Calu3 (cell line): ENCODE results near the gene NR5A1. TPM values are rescaled to one million over a fixed set of nuclear protein-coding genes. Genes with fewer than 3 reads are reported as not detected.

ENCODE experiments used
- BruUV-seq: library from RNA; stranded (reverse); fragments of 400-500 nt; replicated peaks from 2 replicates; lab custom pipeline; 2021; lab: Mats Ljungman, UMichigan
- CTCF ChIA-PET: fragments of 300-600 bp; sonication (Branson Sonifier 250); formaldehyde crosslinking; loops from one replicate; lab custom pipeline; 2022; ENCODE audit warnings: antibody characterized with exemption; lab: Charles Lee
- DNase-seq: peaks from one replicate; pipeline ENCODE4 v3.0.0; 2022
- H3K27ac Mint-ChIP-seq: one replicate; pipeline ENCODE4 v1.8.0; 2022; ENCODE audit warnings: mixed read lengths; ENCODE audit not compliant: unreplicated experiment
- H3K27me3 Mint-ChIP-seq: one replicate; pipeline ENCODE4 v1.8.0; 2022; ENCODE audit warnings: mixed read lengths; ENCODE audit not compliant: unreplicated experiment
- H3K36me3 Mint-ChIP-seq: one replicate; pipeline ENCODE4 v1.8.0; 2022; ENCODE audit warnings: mild to moderate bottlenecking, moderate library complexity, mixed read lengths; ENCODE audit not compliant: insufficient read depth, unreplicated experiment
- H3K4me1 Mint-ChIP-seq: one replicate; pipeline ENCODE4 v1.8.0; 2022; ENCODE audit warnings: mild to moderate bottlenecking, low read depth, mixed read lengths; ENCODE audit not compliant: unreplicated experiment
- H3K4me3 Mint-ChIP-seq: one replicate; pipeline ENCODE4 v1.8.0; 2022; ENCODE audit warnings: mild to moderate bottlenecking, low read depth, moderate library complexity, mixed read lengths; ENCODE audit not compliant: unreplicated experiment
- H3K9me3 Mint-ChIP-seq: one replicate; pipeline ENCODE4 v1.8.0; 2022; ENCODE audit warnings: low read depth, mixed read lengths; ENCODE audit not compliant: unreplicated experiment
- intact Hi-C: fragments of 100-400 bp; cut with micrococcal nuclease; formaldehyde crosslinking; loops from one replicate; pipeline ENCODE4 v1.10.0; 2022; ENCODE audit not compliant: unreplicated experiment
- total RNA-seq: library from RNA; stranded (reverse); gene quantifications from 2 replicates; pipeline ENCODE4 v1.2.3, GENCODE V29; 2022
- TF ChIP-seq, protein P1 (sequence below): fragments of 200-600 bp; IDR thresholded peaks from one replicate; pipeline ENCODE4 v1.8.0; 2022; ENCODE audit warnings: antibody characterized with exemption; ENCODE audit not compliant: unreplicated experiment

NR5A1 gene
- total RNA-seq, 1 experiment from 2014 or later = not detected

DNA sequence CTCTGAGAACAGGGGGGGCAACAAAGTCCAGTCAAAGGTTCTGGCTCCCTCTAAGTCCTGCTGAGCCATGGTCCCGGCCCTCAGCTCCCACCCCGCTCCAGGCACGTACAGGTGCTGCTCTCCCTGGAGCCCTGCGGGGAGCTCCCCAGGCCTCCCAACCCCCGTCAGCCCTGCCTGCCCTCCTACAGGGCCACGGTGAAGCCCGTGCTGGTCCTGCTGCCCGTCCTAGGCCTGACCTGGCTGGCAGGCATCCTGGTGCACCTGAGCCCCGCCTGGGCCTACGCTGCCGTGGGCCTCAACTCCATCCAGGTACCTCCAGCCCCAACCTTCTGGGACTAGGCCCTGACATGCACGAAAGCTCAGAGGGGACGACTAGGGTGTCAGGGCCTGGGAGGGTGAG, 36.9 kb downstream of the NR5A1 start:
- no peaks in the 10 kb centered on the region for H3K36me3 Mint-ChIP-seq
- intact Hi-C loops = no loop called here
- no peak for DNase-seq
- no peaks in the 10 kb centered on the region for H3K4me1 Mint-ChIP-seq
- H3K27me3 Mint-ChIP-seq = peaks cover 55% of the 10 kb centered on the region
- BruUV-seq = no TSS peak
- H3K27ac Mint-ChIP-seq = no peak overlapping the region
- TF ChIP-seq, protein P1, sequence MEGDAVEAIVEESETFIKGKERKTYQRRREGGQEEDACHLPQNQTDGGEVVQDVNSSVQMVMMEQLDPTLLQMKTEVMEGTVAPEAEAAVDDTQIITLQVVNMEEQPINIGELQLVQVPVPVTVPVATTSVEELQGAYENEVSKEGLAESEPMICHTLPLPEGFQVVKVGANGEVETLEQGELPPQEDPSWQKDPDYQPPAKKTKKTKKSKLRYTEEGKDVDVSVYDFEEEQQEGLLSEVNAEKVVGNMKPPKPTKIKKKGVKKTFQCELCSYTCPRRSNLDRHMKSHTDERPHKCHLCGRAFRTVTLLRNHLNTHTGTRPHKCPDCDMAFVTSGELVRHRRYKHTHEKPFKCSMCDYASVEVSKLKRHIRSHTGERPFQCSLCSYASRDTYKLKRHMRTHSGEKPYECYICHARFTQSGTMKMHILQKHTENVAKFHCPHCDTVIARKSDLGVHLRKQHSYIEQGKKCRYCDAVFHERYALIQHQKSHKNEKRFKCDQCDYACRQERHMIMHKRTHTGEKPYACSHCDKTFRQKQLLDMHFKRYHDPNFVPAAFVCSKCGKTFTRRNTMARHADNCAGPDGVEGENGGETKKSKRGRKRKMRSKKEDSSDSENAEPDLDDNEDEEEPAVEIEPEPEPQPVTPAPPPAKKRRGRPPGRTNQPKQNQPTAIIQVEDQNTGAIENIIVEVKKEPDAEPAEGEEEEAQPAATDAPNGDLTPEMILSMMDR = no peak
- no peak overlapping the region for H3K4me3 Mint-ChIP-seq
- CTCF ChIA-PET = no interaction called here
- no peaks in the 10 kb centered on the region for H3K9me3 Mint-ChIP-seq

DNA sequence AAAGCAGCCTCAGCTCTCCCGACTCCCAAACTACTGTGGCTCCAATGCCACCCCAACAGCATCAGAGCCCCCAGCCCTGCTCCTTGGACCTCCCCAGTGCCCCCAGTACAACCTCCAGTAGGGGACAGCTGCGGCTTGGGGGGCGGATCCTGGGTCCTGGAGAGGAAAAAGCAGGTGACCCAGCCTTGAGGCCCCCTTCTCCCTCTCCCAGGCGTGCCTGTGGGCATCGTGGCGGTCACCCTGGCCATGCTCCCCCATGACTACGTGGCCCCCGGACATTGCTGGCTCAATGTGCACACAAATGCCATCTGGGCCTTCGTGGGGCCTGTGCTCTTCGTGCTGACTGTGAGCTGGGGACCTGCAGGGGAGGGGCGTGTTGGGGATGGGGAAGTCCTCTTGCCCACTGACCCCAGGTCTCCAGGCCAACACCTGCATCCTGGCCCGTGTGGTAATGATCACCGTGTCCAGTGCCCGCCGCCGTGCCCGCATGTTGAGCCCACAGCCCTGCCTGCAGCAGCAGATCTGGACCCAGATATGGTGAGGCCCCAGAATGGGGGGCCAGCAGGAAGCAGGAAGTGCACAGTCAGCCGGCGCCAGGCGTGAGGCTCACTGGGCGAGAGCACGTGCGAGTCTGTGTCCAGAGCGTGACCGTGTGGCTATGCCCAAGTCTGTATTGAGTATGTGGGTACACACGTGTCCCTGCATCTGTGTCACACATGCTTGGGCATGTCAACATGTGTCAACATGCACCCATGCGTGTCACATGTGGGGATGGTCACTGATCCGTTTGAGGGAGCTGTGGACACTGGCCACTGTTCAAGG, 38.0 kb downstream of the NR5A1 start:
- H3K4me1 Mint-ChIP-seq = no peaks in the 10 kb centered on the region
- CTCF ChIA-PET = no interaction called here

DNA sequence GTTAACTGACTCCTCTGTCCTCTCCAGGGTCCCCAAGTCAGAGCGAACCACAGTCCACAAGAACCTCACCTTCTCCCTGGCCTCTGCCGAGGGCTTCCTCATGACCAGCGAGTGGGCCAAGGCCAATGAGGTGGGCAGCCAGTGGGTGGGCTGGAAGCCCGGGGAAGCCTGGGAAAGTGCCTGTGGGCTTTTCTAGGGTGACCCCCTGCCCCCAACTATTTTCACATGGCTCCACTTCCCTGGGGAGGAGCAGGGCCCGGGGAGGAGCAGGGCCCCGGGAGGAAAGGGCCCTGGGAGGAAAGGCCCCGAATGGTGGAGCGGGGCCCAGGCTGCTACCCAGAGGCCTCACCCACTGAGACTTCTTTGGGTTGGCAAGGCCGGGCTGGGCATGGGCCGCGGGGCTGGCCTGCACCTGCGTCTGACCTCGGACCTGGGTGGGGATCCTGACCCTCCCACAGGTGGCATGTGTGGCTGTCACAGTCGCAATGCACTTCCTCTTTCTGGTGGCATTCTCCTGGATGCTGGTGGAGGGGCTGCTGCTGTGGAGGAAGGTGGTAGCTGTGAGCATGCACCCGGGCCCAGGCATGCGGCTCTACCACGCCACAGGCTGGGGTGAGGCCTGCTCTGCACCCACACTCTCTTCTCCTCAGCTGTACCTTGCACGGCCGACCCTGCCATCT, 39.0 kb downstream of the NR5A1 start:
- Mint-ChIP-seq H3K27ac (no peak overlapping the region), H3K4me1 (no peaks in the 10 kb centered on the region), H3K9me3 (no peaks in the 10 kb centered on the region), H3K27me3 (peaks cover 54% of the 10 kb centered on the region), H3K4me3 (no peak overlapping the region), H3K36me3 (no peaks in the 10 kb centered on the region)
- no peak for DNase-seq
- BruUV-seq = no TSS peak
- TF ChIP-seq, protein P1 = no peak
- CTCF ChIA-PET = no interaction called here
- intact Hi-C loops = no loop called here

More for the DNA sequence above, 38.0 kb downstream of the NR5A1 start:
- Mint-ChIP-seq H3K36me3 (no peaks in the 10 kb centered on the region), H3K27ac (no peak overlapping the region), H3K9me3 (no peaks in the 10 kb centered on the region), H3K27me3 (peaks cover 57% of the 10 kb centered on the region), H3K4me3 (no peak overlapping the region)
- TF ChIP-seq, protein P1 = no peak
- DNase-seq = no peak
- intact Hi-C loops = no loop called here
- BruUV-seq = no TSS peak

DNA sequence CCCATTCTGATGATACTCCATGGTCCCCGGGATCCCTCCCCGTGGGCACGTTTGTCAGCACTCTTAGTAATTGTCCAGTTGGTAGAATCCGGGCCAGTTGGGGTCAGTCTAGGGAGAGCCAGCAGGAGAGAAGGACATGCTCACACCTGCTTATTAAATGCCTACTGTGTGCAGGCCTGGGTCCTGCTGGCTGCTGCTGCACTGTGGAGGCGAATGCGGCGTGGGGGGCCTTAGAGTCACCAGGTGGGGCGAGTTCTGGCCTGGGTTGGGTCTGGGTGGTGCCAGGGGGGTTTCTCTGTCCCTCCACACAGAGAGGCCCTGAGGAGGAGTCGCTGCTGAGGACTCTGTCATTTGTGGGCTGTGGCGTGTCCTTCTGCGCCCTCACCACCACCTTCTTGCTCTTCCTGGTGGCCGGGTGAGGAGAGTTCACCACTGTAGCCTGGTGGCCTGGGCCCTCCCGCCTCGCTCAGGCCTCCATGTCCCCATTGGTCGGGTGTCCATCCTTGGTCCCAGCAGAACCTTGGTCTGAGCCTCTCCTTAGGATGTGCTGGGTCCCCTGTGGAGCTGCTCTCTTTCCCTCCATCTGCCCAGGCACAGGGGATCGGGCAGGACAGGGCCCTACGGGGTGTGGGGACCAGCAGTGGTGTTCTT, 39.7 kb downstream of the NR5A1 start:
- H3K9me3 Mint-ChIP-seq = peaks cover 3% of the 10 kb centered on the region
- TF ChIP-seq, protein P1 = no peak
- intact Hi-C loops = no loop called here
- DNase-seq = no peak
- H3K4me3 Mint-ChIP-seq = no peak overlapping the region
- H3K27ac Mint-ChIP-seq = no peak overlapping the region
- H3K36me3 Mint-ChIP-seq = no peaks in the 10 kb centered on the region
- CTCF ChIA-PET = no interaction called here
- H3K27me3 Mint-ChIP-seq = peaks cover 54% of the 10 kb centered on the region
- H3K4me1 Mint-ChIP-seq = no peaks in the 10 kb centered on the region
- no TSS peak for BruUV-seq
